GM21717 (cell line): ENCODE measurements around the gene RSPO3.
"Not testable (repeated sequence)": the region's sequence is repeated elsewhere in the genome, so short reads cannot be mapped to it uniquely, and the experiment has no call there.

Source experiments
- ATAC-seq: cut with Tn5 transposase; IDR thresholded peaks from one replicate; pipeline ENCODE4 v1.9.1; 2021; ENCODE audit warnings: mild to moderate bottlenecking, moderate library complexity; ENCODE audit not compliant: unreplicated experiment

RSPO3 gene

DNA sequence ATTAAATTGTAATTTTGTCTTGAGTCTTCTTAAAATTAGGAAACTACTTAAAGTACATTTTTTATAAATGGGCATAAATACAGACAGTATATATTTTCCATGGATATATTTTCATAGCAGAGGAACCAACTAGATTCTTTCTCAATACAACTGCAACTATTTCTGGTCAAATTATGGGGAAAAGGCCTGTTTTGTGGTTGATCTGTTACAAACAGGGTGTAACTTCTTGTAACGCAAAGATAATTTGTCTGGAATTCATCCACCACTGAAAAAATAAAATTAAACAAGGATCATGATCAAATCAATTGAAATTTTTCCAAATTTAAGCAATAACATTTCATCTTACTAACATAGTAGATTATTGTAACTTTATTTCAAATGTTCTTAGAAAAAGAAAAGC lies 81.0 kb downstream of the RSPO3 start:
- ATAC-seq, result no peak

GRCh38 chr6:127200114-127200513 lies 81.6 kb downstream of the RSPO3 start:
- no peak for ATAC-seq

- ATAC-seq, result no peak
Observed at GRCh38 chr6:127201321-127201720, 82.8 kb downstream of the RSPO3 start.

DNA sequence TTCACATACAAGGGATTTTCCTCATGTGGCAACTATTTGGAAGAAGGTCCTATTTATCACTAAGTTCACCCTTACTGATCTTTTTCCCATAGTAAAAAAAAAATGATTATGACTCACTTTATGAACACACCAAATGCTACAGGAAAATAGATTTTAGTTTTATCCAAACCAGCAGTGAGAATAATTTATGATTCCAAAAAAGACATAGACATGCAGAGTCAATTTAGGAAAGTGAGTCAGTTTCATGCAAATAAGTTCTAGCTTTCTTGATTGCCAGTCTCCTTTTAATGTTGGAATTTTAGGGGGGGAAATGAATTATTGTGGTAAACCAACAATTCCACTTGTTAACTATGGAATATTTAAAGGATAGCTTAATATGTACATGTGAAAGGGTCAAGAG lies 84.2 kb downstream of the RSPO3 start:
- ATAC-seq, result no peak

- no peak for ATAC-seq
Observed at GRCh38 chr6:127204281-127204680, 85.8 kb downstream of the RSPO3 start.

- no peak for ATAC-seq
Observed at GRCh38 chr6:127205036-127205435, 86.6 kb downstream of the RSPO3 start.

- ATAC-seq, result no peak
Observed at GRCh38 chr6:127206531-127207095, 88.1 kb downstream of the RSPO3 start.

DNA sequence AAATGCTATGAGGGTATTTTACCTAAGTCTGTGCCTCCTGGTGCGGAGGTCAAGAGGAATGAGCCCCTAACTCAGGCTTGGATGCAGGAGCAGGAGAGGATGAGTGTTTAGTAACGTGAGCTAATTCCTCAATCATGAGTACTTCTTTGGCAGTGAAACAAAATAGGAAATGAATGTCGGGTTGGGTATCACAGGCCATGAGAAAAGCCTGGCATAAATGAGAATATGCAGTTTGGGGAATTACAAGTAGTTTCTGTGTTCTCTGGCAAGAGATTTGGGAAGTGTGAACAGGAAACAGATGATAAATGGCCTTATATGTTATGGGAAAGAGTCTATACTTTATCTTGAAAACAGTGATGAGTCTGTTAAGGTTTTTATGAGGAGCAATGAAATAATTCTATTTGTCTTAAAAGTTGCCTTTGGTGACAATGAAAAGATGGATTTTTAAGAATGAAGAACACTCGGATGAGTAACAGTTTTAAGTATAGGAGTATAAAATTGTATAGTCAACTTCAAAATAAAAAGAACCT lies 89.2 kb downstream of the RSPO3 start:
- ATAC-seq, result no peak

GRCh38 chr6:127210725-127211124 lies 92.3 kb downstream of the RSPO3 start:
- no peak for ATAC-seq

DNA sequence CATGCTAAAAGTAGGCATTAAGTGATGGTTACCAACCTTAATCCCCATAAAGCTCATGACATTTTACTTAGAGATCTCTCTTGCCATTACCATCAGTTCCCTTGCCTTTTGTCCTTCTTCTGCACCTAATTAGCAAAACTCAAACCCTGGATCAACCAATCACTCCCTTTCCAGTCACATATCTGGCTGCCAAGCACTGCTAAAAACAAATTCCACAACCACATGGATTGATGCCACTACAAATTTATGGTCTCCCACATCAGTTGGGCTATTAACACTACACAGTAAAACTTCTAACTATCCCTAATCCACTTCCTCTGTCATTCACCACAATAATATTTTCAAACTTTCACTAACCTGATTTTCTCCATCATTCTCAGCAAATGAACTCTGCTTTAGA lies 93.9 kb downstream of the RSPO3 start:
- ATAC-seq, result no peak

DNA sequence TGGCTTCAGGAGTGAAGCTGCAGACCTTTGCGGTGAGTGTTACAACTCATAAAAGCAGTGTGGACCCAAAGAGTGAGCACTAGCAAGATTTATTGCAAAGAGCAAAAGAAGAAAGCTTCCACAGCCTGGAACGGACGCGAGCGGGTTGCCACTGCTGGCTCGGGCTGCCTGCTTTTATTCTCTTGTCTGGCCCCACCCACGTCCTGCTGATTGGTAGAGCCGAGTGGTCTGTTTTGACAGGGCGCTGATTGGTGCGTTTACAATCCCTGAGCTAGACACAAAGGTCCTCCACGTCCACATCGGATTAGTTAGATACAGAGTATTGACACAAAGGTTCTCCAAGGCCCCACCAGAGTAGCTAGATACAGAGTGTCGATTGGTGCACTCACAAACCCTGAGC lies 95.6 kb downstream of the RSPO3 start:
- ATAC-seq, result not testable (repeated sequence)

DNA sequence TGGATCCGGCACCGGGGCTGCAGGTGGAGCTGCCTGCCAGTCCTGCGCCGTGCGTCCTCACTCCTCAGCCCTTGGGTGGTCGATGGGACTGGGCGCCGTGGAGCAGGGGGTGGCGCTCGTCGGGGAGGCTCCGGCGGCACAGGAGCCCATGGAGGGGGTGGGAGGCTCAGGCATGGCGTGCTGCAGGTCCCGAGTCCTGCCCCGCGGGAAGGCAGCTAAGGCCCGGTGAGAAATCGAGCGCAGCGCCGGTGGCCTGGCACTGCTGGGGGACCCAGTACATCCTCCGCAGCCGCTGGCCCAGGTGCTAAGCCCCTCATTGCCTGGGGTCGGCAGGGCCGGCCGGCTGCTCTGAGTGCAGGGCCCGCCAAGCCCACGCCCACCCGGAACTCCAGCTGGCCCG lies 96.1 kb downstream of the RSPO3 start:
- ATAC-seq, result not testable (repeated sequence)

GRCh38 chr6:127215931-127216330 lies 97.5 kb downstream of the RSPO3 start:
- ATAC-seq, result no peak

DNA sequence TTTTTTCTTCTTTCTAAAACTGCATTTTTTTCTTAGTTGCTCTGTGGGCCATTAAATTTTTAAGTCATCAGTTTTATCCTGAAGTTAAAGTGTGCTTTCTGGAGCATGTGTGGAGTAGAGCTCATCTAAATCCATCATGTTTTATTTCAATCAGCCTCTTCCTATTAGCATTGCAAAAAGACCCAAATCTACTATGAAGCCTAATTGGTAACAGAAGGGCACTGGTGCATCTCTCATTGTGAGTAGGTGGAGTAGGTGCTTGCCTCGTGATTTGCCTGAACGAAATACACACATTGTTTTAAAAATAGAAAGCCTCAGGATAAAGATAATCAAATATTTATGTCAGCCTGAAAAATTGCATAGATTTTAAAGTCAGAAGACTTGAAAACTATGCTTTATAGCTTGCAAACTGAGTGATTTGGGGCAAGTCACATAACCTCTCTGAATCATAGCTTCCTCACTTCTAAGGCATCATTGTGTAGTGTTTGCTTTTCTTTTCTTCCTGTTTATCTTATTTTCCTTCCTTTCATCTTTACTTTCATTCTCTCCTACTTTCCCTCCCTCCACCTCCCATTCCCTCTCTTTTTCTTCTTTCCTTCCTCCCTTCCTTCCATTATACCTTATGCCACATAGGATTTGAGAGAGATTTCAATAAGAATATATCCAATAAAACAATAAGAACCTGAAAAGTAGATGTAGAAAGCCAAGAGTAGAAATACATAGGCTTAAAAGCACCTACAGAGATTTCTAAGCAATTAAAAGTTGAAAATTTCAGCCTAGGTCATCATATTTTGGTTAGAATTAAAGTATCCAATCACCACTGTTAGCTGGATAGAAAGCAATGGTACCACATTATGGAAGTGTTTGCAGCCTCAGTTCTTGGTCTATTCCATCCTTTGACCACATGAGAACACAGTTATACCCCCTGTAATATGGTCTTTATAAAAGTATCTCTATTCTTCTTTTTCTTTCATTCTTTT lies 98.6 kb downstream of the RSPO3 start:
- no peak for ATAC-seq

DNA sequence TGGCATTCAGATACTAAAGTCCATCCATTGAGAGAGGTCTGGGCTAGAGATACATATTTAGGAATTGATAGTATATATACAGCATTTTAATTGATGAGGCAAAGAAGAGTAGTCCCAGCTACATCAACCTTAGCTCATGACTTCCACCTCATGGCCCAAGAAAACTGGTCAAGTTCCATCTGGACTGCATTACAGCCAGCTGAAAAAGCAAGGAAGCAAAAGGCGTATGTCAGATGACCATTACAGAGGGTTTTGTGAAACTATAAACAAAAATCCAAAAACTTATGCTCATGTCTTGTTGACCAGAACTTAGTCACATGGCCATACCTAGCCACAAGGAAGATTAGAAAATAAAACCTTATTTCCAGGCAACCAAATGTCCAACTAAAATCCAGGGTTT lies 101.4 kb downstream of the RSPO3 start:
- no peak for ATAC-seq

DNA sequence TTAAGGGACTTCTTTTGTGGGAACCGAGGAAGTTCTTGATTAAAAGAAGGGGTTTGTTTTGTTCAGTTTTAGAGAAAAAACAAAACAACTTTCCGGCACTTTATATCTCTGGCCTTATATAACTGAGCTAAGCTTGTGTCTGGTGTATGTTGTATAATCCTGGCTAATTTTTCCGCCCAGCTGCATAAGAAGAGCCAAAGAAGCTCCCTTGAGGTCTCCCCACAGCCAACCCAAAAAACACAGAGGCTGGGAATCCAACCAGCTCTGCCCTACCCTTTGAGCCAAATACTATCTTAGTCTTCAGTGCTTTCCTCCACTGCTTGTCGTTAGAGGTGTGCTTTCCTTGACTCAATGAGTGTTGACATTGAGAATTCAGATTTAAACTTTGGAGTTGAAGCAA lies 102.7 kb downstream of the RSPO3 start:
- ATAC-seq, result no peak

DNA sequence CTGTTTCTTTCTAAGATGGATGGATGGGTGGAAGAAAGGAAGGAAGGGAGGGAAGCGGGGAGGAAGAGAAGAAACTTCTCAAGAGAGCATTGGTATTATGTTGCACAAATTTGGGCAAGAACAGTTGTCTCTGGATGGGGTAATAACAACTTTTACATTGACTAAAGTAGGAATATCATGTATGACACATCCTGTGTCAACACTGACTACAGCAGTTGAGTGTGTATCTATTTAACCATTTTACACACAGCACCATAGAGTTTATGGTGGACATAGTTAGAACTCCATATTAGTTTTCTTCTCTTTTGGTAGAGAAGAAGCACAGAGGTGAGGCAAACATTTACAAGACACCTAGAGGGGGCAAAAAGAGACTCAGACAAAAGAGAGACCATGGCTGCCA lies 103.9 kb downstream of the RSPO3 start:
- no peak for ATAC-seq

DNA sequence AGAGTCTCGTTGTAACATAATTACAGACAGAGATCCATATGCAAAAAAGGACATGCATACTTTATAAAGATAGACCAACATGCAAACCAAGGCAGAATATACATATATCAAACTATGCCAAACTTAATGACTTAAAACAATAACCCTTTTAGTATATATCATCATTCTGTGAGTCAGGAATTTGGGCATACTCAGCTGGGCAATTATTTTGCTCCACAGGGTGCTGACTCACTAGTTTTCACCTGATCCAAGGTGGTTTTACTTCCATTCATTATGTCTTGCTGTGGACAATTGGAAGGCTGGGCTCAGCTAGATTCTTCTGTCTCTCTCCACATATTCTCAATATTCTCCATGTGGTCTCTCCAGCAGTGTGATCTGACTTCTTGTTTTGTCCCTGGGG lies 107.0 kb downstream of the RSPO3 start:
- ATAC-seq, result no peak

DNA sequence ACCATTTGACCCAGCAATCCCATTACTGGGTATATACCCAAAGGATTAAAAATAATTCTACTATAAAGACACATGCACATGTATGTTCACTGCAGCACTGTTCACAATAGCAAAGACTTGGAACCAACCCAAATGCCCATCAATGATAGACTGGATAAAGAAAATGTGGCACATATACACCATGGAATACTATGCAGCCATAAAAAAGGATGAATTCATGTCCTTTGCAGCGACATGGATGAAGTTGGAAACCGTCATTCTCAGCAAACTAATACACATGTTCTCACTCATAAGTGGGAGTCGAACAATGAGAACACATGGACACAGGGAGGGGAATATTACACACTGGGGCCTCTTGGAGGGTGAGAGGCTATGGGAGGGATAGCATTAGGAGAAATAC lies 115.3 kb downstream of the RSPO3 start:
- not testable (repeated sequence) for ATAC-seq

- no peak for ATAC-seq
Observed at GRCh38 chr6:127243501-127243900, 125.0 kb downstream of the RSPO3 start.
